ENCODE results near the gene NUDT1. TPM values are rescaled to one million over a fixed set of nuclear protein-coding genes. Genes with fewer than 3 reads are reported as not detected.

Gene NUDT1
- total RNA-seq, 1 donor from 2014 or later, result 32.2 TPM

- Mint-ChIP-seq H3K9me3 (no peaks in the 10 kb centered on the region), H3K36me3 (peaks cover 25% of the 10 kb centered on the region), H3K27me3 (no peaks in the 10 kb centered on the region), H3K27ac (no peak overlapping the region), H3K4me3 (no peak overlapping the region), H3K4me1 (ENCODE audit: unreplicated experiment) (peaks cover 12% of the 10 kb centered on the region)
- no peak for TF ChIP-seq CTCF (conservative IDR thresholded peaks at IDR 0.05)
- DNase-seq (ENCODE audit: extremely low spot score, unreplicated experiment), result peak; percentile 60
These were observed 45.3 kb upstream of the NUDT1 start for GRCh38 chr7:2196381-2197378.

GRCh38 chr7:2197436-2198155 lies 44.4 kb upstream of the NUDT1 start:
- no peaks in the 10 kb centered on the region for H3K9me3 Mint-ChIP-seq
- H3K27me3 Mint-ChIP-seq, result no peaks in the 10 kb centered on the region
- no peak for DNase-seq (ENCODE audit: extremely low spot score, unreplicated experiment)
- H3K4me3 Mint-ChIP-seq, result no peak overlapping the region
- H3K4me1 Mint-ChIP-seq (ENCODE audit: unreplicated experiment), result peaks cover 10% of the 10 kb centered on the region
- peaks cover 21% of the 10 kb centered on the region for H3K36me3 Mint-ChIP-seq
- no peak overlapping the region for H3K27ac Mint-ChIP-seq
- TF ChIP-seq CTCF (conservative IDR thresholded peaks at IDR 0.05), result no peak

GRCh38 chr7:2198206-2198605 lies 43.8 kb upstream of the NUDT1 start:
- Mint-ChIP-seq H3K36me3 (peaks cover 21% of the 10 kb centered on the region), H3K4me1 (ENCODE audit: unreplicated experiment) (peaks cover 7% of the 10 kb centered on the region), H3K9me3 (no peaks in the 10 kb centered on the region), H3K4me3 (no peak overlapping the region), H3K27me3 (no peaks in the 10 kb centered on the region), H3K27ac (no peak overlapping the region)
- DNase-seq (ENCODE audit: extremely low spot score, unreplicated experiment), result no peak
- TF ChIP-seq CTCF (conservative IDR thresholded peaks at IDR 0.05), result no peak

GRCh38 chr7:2198760-2199159 lies 43.3 kb upstream of the NUDT1 start:
- H3K9me3 Mint-ChIP-seq, result no peaks in the 10 kb centered on the region
- H3K4me1 Mint-ChIP-seq (ENCODE audit: unreplicated experiment), result peaks cover 12% of the 10 kb centered on the region
- H3K36me3 Mint-ChIP-seq, result peaks cover 23% of the 10 kb centered on the region
- no peaks in the 10 kb centered on the region for H3K27me3 Mint-ChIP-seq
- no peak overlapping the region for H3K4me3 Mint-ChIP-seq
- H3K27ac Mint-ChIP-seq, result no peak overlapping the region
- TF ChIP-seq CTCF (conservative IDR thresholded peaks at IDR 0.05), result no peak
- DNase-seq (ENCODE audit: extremely low spot score, unreplicated experiment), result peak; percentile 61

- DNase-seq (ENCODE audit: extremely low spot score, unreplicated experiment), result peak; percentile 63
- Mint-ChIP-seq H3K36me3 (peaks cover 23% of the 10 kb centered on the region), H3K4me3 (no peak overlapping the region), H3K4me1 (ENCODE audit: unreplicated experiment) (peaks cover 19% of the 10 kb centered on the region), H3K27ac (no peak overlapping the region), H3K9me3 (no peaks in the 10 kb centered on the region), H3K27me3 (no peaks in the 10 kb centered on the region)
- TF ChIP-seq CTCF (conservative IDR thresholded peaks at IDR 0.05), result no peak
These were observed 42.5 kb upstream of the NUDT1 start for GRCh38 chr7:2199528-2199927.
